WTC11 (cell line): Measurements from ENCODE around the gene PXDC1.

Experiments
- CREB1 ChIP-seq: sonication (generic); formaldehyde crosslinking; IDR thresholded peaks from 2 replicates; pipeline ENCODE4 v1.8.0; 2023; ENCODE audit warnings: mild to moderate bottlenecking, missing genetic modification reagents
- GABPB1 ChIP-seq: sonication (generic); formaldehyde crosslinking; IDR thresholded peaks from 2 replicates; pipeline ENCODE4 v1.8.1; 2023; ENCODE audit warnings: mild to moderate bottlenecking, missing genetic modification reagents
- JUN ChIP-seq: sonication (generic); formaldehyde crosslinking; IDR thresholded peaks from 2 replicates; pipeline ENCODE4 v1.8.0; 2023; ENCODE audit warnings: mild to moderate bottlenecking, missing genetic modification reagents
- NFE2L1 ChIP-seq: sonication (generic); formaldehyde crosslinking; IDR thresholded peaks from 2 replicates; pipeline ENCODE4 v1.8.1; 2023; ENCODE audit warnings: missing genetic modification reagents
- NR3C1 ChIP-seq: sonication (generic); formaldehyde crosslinking; conservative IDR thresholded peaks from 2 replicates; pipeline ENCODE4 v1.8.1; 2023; ENCODE audit warnings: low read depth, mild to moderate bottlenecking, missing genetic modification reagents
- ZNF121 ChIP-seq: sonication (generic); formaldehyde crosslinking; IDR thresholded peaks from 2 replicates; pipeline ENCODE4 v1.8.0; 2023; ENCODE audit warnings: missing genetic modification reagents
- TF ChIP-seq, protein P1 (sequence below): fragments of 200-600 bp; IDR thresholded peaks from 2 replicates; pipeline ENCODE4 v1.8.0; 2022; ENCODE audit warnings: antibody characterized with exemption
- TF ChIP-seq, protein P2 (sequence below): sonication (generic); formaldehyde crosslinking; conservative IDR thresholded peaks from 2 replicates; pipeline ENCODE4 v1.8.1; 2022; ENCODE audit warnings: mild to moderate bottlenecking, missing genetic modification reagents

DNA sequence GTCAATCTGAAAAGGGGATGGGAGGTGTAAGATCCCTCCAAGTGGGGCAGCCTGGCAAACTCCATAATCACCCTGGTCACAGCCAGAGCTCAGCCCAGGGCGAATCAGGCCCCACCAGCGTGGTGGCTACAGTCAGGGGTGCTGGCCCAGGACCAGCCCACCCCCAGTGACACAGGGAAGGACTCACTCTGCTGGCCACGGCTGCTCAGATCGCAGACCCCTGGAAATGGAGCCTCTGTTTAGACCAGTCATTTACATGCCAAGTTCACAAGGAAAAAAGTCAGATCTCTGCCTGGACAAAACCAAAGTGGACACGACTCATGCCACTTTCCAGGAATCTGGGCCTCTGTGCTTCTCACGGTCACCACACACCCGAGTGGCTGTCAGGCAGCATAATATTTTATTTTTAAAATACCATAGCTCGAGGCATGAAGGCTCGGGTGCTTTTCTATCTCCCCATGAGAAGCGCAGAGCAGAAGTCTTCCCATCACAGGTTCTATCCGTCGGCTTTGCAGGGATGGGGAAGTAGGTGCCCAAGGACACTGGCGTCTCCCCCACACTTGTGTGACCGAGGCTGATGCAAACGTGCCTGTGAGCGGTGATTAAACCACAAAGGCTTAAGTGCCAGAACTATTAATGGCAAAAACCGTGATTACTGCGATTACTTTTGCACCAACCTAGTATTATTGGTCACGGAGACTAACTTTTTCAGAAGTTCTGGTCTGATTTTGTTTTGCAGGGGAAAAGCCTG is 13.0 kb downstream of the PXDC1 start:
- no peak for TF ChIP-seq ZNF121 (CRISPR knock-in tag)
- no peak for TF ChIP-seq JUN (CRISPR knock-in tag)
- TF ChIP-seq, protein P1, sequence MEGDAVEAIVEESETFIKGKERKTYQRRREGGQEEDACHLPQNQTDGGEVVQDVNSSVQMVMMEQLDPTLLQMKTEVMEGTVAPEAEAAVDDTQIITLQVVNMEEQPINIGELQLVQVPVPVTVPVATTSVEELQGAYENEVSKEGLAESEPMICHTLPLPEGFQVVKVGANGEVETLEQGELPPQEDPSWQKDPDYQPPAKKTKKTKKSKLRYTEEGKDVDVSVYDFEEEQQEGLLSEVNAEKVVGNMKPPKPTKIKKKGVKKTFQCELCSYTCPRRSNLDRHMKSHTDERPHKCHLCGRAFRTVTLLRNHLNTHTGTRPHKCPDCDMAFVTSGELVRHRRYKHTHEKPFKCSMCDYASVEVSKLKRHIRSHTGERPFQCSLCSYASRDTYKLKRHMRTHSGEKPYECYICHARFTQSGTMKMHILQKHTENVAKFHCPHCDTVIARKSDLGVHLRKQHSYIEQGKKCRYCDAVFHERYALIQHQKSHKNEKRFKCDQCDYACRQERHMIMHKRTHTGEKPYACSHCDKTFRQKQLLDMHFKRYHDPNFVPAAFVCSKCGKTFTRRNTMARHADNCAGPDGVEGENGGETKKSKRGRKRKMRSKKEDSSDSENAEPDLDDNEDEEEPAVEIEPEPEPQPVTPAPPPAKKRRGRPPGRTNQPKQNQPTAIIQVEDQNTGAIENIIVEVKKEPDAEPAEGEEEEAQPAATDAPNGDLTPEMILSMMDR: no peak
- no peak for TF ChIP-seq NR3C1 (CRISPR knock-in tag)
- TF ChIP-seq NFE2L1 (CRISPR knock-in tag): no peak
- TF ChIP-seq CREB1 (CRISPR knock-in tag): no peak
- TF ChIP-seq, protein P2, sequence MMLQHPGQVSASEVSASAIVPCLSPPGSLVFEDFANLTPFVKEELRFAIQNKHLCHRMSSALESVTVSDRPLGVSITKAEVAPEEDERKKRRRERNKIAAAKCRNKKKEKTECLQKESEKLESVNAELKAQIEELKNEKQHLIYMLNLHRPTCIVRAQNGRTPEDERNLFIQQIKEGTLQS (CRISPR knock-in tag): no peak
- no peak for TF ChIP-seq GABPB1
